ENCODE measurements around the gene PM20D1. TPM values are rescaled to one million over a fixed set of nuclear protein-coding genes. Genes with fewer than 3 reads are reported as not detected.

PM20D1 gene
- total RNA-seq, 1 experiment from 2014 or later: not detected

GRCh38 chr1:205794011-205794730 lies 55.8 kb downstream of the PM20D1 start:
- BruUV-seq (replicated peaks): no TSS peak
- H3F3A ChIP-seq (ENCODE audit: insufficient read depth, low read depth): peaks cover 7% of the 10 kb centered on the region; the same call in 1 of the 2 replicates
- no peaks in the 10 kb centered on the region for H4K20me1 ChIP-seq (ENCODE audit: insufficient read depth)
- H3K4me3 ChIP-seq: no peak overlapping the region
- H2AFZ ChIP-seq: no peak overlapping the region
- no peaks in the 10 kb centered on the region for H3K27me3 ChIP-seq (ENCODE audit: insufficient read depth, low read depth)
- no peaks in the 10 kb centered on the region for H3K4me1 ChIP-seq (replicated peaks; ENCODE audit: insufficient read depth)
- DNase-seq: no peak
- H3K9me3 ChIP-seq (ENCODE audit: insufficient read depth, low read depth): no peaks in the 10 kb centered on the region
- ChIA-PET CTCF (interaction anchor here (1.2 kb wide), 1 partner anchor 183 kb away, joined by 3 read pairs; no protein-coding TSS in a partner anchor), POLR2A (ENCODE audit: unreplicated experiment) (no interaction called here)
- H3K9me2 ChIP-seq (ENCODE audit: insufficient read depth): no peaks in the 10 kb centered on the region
- H3K79me2 ChIP-seq (ENCODE audit: low read depth): no peaks in the 10 kb centered on the region
- intact Hi-C loops (cut with micrococcal nuclease; ENCODE audit: unreplicated experiment): no loop called here
- no peak overlapping the region for H3K4me2 ChIP-seq
- no peak for TF ChIP-seq EZH2 (IDR thresholded peaks at IDR 0.05; ENCODE audit: low read depth)
- TF ChIP-seq, protein P1, sequence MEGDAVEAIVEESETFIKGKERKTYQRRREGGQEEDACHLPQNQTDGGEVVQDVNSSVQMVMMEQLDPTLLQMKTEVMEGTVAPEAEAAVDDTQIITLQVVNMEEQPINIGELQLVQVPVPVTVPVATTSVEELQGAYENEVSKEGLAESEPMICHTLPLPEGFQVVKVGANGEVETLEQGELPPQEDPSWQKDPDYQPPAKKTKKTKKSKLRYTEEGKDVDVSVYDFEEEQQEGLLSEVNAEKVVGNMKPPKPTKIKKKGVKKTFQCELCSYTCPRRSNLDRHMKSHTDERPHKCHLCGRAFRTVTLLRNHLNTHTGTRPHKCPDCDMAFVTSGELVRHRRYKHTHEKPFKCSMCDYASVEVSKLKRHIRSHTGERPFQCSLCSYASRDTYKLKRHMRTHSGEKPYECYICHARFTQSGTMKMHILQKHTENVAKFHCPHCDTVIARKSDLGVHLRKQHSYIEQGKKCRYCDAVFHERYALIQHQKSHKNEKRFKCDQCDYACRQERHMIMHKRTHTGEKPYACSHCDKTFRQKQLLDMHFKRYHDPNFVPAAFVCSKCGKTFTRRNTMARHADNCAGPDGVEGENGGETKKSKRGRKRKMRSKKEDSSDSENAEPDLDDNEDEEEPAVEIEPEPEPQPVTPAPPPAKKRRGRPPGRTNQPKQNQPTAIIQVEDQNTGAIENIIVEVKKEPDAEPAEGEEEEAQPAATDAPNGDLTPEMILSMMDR (conservative IDR thresholded peaks at IDR 0.05): no peak
- no peaks in the 10 kb centered on the region for H3K36me3 ChIP-seq (ENCODE audit: low read depth)
- no peak overlapping the region for H3K27ac ChIP-seq

- Histone ChIP-seq H3K4me3 (no peak overlapping the region), H3K79me2 (ENCODE audit: low read depth) (no peaks in the 10 kb centered on the region), H3F3A (ENCODE audit: insufficient read depth, low read depth) (peaks cover 7% of the 10 kb centered on the region; the same call in 1 of the 2 replicates), H3K27ac (no peak overlapping the region), H2AFZ (no peak overlapping the region), H4K20me1 (ENCODE audit: insufficient read depth) (no peaks in the 10 kb centered on the region), H3K4me2 (no peak overlapping the region), H3K36me3 (ENCODE audit: low read depth) (no peaks in the 10 kb centered on the region), H3K4me1 (replicated peaks; ENCODE audit: insufficient read depth) (no peaks in the 10 kb centered on the region), H3K9me3 (ENCODE audit: insufficient read depth, low read depth) (no peaks in the 10 kb centered on the region), H3K9me2 (ENCODE audit: insufficient read depth) (no peaks in the 10 kb centered on the region), H3K27me3 (ENCODE audit: insufficient read depth, low read depth) (no peaks in the 10 kb centered on the region)
- POLR2A ChIA-PET (ENCODE audit: unreplicated experiment): no interaction called here
- DNase-seq: no peak
- BruUV-seq (replicated peaks): no TSS peak
- intact Hi-C loops (cut with micrococcal nuclease; ENCODE audit: unreplicated experiment): no loop called here
- no peak for TF ChIP-seq EZH2 (IDR thresholded peaks at IDR 0.05; ENCODE audit: low read depth)
- TF ChIP-seq, protein P1 (conservative IDR thresholded peaks at IDR 0.05): no peak
- CTCF ChIA-PET: interaction anchor here (2.0 to 2.1 kb wide), 2 partner anchors 114 to 184 kb away, joined by 5 to 26 read pairs; no protein-coding TSS in a partner anchor
Measured at GRCh38 chr1:205792961-205793673, 56.8 kb downstream of the PM20D1 start.

- H3K4me3 ChIP-seq: no peak overlapping the region
- H3K9me3 ChIP-seq (ENCODE audit: insufficient read depth, low read depth): no peaks in the 10 kb centered on the region
- no peaks in the 10 kb centered on the region for H3K4me1 ChIP-seq (replicated peaks; ENCODE audit: insufficient read depth)
- no TSS peak for BruUV-seq (replicated peaks)
- no peaks in the 10 kb centered on the region for H3K36me3 ChIP-seq (ENCODE audit: low read depth)
- H3K9me2 ChIP-seq (ENCODE audit: insufficient read depth): no peaks in the 10 kb centered on the region
- ChIA-PET CTCF (interaction anchor here (0.7 to 2.1 kb wide), 4 partner anchors 115 to 313 kb away, joined by 4 to 26 read pairs (median 6); no protein-coding TSS in a partner anchor), POLR2A (ENCODE audit: unreplicated experiment) (no interaction called here)
- no peaks in the 10 kb centered on the region for H3K27me3 ChIP-seq (ENCODE audit: insufficient read depth, low read depth)
- DNase-seq: no peak
- no peak overlapping the region for H3K27ac ChIP-seq
- H3F3A ChIP-seq (ENCODE audit: insufficient read depth, low read depth): peaks cover 7% of the 10 kb centered on the region; the same call in 1 of the 2 replicates
- no peaks in the 10 kb centered on the region for H3K79me2 ChIP-seq (ENCODE audit: low read depth)
- intact Hi-C loops (cut with micrococcal nuclease; ENCODE audit: unreplicated experiment): no loop called here
- no peak overlapping the region for H3K4me2 ChIP-seq
- no peaks in the 10 kb centered on the region for H4K20me1 ChIP-seq (ENCODE audit: insufficient read depth)
- H2AFZ ChIP-seq: no peak overlapping the region
- TF ChIP-seq, protein P1 (conservative IDR thresholded peaks at IDR 0.05): no peak
- TF ChIP-seq EZH2 (IDR thresholded peaks at IDR 0.05; ENCODE audit: low read depth): no peak
Measured at GRCh38 chr1:205792481-205792881, 57.5 kb downstream of the PM20D1 start.
